Islet precursor cell (in vitro differentiated cells): ENCODE data around the gene GALE.
"Not testable (repeated sequence)": the region's sequence is repeated elsewhere in the genome, so short reads cannot be mapped to it uniquely, and the experiment has no call there.

ENCODE experiments used
- DNase-seq: peaks from one replicate; pipeline ENCODE4 v3.0.0-alpha.2; 2018

GALE gene

GRCh38 chr1:23791516-23792047, 9.0 kb downstream of the GALE start:
- peak; percentile 85 for DNase-seq

GRCh38 chr1:23790696-23791515, 9.6 kb downstream of the GALE start, which contains the start of gene LYPLA2:
LYPLA2 (plus strand) TSS chr1:23791145; CDS start chr1:23792683, 1,538 bp downstream.
- DNase-seq: peak; percentile 96

- no peak for DNase-seq
These were observed 11.9 kb downstream of the GALE start for GRCh38 chr1:23788695-23789094.

GRCh38 chr1:23787701-23788100, 12.9 kb downstream of the GALE start:
- no peak for DNase-seq

- DNase-seq: no peak
These were observed 15.7 kb downstream of the GALE start for GRCh38 chr1:23784846-23785245.

GRCh38 chr1:23783141-23783540, 17.4 kb downstream of the GALE start:
- DNase-seq: not testable (repeated sequence)

GRCh38 chr1:23779826-23780371, 20.7 kb downstream of the GALE start:
- DNase-seq: no peak

- peak; percentile 94 for DNase-seq
These were observed 22.4 kb downstream of the GALE start, which contains the start of gene PITHD1 for GRCh38 chr1:23777979-23778814. PITHD1 (plus strand) TSS chr1:23778418; CDS start chr1:23778516, 98 bp downstream.

GRCh38 chr1:23776217-23776616, 24.3 kb downstream of the GALE start:
- DNase-seq: no peak

GRCh38 chr1:23774174-23774880, 26.2 kb downstream of the GALE start:
- DNase-seq: no peak

GRCh38 chr1:23772854-23773242, 27.7 kb downstream of the GALE start:
- DNase-seq: no peak

- peak; percentile 93 for DNase-seq
These were observed 28.3 kb downstream of the GALE start for GRCh38 chr1:23772049-23772853.

- no peak for DNase-seq
These were observed 31.8 kb downstream of the GALE start for GRCh38 chr1:23768733-23769132.

GRCh38 chr1:23763041-23763577, 37.4 kb downstream of the GALE start:
- no peak for DNase-seq

- DNase-seq: peak; percentile 78
These were observed 41.3 kb downstream of the GALE start for GRCh38 chr1:23759277-23759676.

- DNase-seq: no peak
These were observed 42.7 kb downstream of the GALE start for GRCh38 chr1:23757812-23758211.

GRCh38 chr1:23756676-23757075, 43.9 kb downstream of the GALE start:
- peak; percentile 69 for DNase-seq

- DNase-seq: no peak
These were observed 47.6 kb downstream of the GALE start for GRCh38 chr1:23752909-23753308.

GRCh38 chr1:23751815-23752200, 48.7 kb downstream of the GALE start:
- DNase-seq: no peak

GRCh38 chr1:23751050-23751814, 49.3 kb downstream of the GALE start:
- DNase-seq: peak; percentile 75

- no peak for DNase-seq
These were observed 52.5 kb downstream of the GALE start for GRCh38 chr1:23748016-23748415.
